GM19397 (cell line): ENCODE measurements around the gene SNX27.
"Not testable (repeated sequence)": the region's sequence is repeated elsewhere in the genome, so short reads cannot be mapped to it uniquely, and the experiment has no call there.

Experiments used
- ATAC-seq: cut with Tn5 transposase; IDR thresholded peaks from one replicate; pipeline ENCODE4 v1.9.1; 2021; ENCODE audit warnings: mild to moderate bottlenecking, moderate library complexity; ENCODE audit not compliant: unreplicated experiment

SNX27 gene

DNA sequence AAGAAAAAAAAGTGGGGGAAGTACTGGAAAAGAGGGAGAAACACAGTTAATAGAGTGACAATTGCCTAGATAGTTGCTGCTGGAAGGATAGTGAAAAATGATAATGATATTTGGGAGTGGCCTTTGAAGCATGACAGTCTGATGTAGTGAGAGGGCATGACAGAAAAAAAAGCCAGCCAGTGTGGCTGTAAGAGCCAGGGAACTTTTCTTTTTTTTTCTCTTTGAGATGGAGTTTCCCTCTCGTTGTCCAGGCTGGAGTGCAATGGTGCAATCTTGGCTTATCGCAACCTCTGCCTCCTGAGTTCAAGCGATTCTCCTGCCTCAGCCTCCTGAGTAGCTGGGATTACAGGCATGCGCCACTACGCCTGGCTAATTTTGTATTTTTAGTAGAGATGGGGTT, 9.3 kb upstream of the SNX27 start:
- ATAC-seq: not testable (repeated sequence)

DNA sequence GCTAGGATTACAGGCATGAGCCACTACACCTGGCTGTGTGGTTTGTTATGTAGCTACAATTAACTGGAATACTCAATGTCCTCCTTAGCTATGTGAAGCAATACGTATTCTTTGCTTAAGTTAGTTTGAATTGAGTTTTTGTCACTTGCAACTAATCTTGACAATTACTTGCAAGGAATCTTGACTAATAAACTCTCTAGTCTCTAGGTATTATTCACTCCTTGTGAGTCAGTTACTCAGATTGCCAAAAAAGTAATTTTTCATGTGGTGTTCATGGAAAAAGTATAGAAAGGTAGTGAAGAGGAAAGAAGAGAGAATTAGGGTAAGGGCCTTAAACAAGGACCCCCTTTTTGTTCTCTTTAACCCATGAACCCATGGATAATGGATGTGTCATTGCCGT, 7.6 kb upstream of the SNX27 start:
- ATAC-seq: no peak

- no peak for ATAC-seq
Measured at GRCh38 chr1:151606384-151606783, 5.5 kb upstream of the SNX27 start.

DNA sequence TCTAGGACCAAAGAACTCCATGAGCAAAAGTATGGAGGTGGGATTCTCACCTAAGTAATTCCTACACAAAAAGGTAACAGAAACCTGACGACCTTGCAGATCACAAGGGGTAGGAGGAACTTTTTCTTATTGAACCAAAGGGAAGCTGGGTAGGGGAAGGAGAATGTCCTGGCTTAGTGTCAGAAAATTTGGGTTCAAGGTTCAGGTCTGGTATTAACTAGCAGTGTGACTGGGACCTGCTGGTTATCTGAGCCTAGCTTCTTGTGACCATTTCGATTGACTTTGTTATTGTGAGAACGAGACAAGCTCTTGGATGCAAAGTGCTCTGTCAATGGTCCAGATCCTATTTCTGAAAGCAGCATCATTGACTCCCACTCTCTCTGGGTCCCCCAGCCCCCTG, 5.0 kb upstream of the SNX27 start:
- no peak for ATAC-seq

DNA sequence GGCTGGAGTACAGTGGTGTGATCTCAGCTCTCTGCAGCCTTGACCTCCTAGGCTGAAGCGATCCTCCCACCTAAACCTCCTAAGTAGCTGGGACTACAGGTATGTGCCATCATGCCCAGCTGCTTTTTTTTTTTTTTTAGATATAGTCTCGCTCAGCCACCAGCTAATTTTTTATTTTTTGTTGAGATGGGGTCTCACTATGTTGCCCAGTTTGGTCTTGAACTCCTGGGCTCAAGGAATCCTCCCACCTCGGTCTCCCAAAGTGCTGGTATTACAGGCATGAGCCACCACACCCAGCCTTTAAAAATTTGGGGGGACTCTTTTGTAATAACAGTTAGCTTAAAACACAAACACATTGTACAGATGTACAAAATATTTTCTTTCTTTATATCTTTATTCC, 1.7 kb upstream of the SNX27 start:
- no peak for ATAC-seq

DNA sequence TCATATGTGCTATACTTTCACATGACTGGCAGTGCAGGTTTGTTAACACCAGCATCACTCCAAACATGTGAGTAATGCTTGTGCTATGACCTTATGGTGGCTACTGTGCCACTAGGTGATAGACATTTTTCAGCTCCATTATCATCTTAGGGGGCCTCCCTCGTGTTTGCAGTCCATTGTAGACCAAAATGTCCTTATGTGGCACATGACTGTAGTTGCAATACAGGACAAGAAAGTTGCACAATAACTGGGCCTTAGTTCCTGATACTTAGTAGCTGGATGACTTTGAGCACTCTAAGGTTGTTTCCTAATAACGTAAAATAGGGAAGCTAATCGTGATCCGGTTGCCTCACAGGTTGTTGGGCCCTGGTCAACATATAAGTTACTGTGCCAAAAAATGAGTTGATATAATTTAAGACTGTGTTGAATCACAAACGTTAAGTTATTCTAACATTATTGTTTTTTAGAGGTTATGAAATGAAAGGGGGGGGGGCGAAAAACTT, 511 bp upstream of the SNX27 start:
- no peak for ATAC-seq

DNA sequence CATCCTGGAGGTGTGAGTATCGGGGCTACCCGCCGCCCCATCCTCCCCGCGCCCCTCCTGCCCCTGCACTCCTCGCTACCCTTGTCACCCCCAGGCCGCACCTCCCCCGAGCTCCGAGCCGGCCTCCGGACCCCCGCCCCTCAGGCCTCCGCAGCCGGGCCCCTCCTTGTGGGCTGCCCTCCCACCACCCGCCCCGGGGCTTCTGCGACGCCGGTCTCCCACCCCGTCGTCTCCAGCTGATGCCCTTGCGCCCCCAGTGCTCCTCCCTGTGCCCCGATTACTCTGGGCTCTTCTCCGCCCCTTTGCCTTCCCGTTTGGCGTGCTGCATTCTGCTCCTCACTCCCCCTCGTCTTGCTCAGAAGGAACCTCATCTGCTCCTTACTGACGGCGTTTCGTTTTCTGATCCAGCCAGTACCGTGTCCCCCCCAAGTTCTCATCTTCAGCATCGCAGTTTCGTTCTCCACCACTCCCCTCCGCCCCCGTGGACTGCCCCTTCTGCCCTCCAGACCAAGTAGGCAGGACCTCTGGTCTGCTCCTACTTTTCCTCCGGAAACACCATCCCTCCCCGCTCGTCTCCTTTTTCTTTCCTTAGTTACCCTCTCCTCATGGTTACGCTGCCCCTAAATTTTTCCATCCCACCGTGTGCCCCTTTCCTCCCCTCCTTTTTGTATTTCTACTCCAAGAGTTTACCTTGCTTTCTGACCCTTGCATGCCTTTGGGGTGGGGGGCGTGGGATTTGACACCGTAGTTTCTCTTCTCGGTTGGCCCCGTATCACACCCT, 841 bp downstream of the SNX27 start:
- ATAC-seq: peak; percentile 16

DNA sequence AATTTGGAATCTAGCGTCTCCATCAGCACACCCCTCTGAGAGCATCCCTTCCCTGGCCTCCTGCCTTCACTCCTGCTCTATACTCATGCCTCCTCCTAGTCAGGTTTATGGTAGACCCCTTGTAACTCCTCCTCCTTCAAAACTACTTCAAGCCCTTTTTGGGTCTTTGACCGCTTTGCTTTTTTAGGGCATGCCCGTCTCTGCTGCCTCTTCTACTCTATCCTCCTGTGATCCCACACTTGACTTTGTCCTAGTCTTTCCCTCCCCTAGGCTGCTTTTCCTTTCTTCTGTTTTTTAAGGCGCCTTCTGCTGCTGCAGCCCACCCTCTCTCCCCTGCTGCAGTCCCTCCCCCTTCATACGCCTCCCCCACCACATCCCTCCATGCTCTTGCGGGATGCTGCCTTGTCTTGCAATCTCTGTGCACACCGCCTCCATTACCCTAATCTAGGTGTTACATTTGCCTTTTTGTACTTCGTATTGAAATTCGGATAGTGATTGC, 1.5 kb downstream of the SNX27 start:
- no peak for ATAC-seq

DNA sequence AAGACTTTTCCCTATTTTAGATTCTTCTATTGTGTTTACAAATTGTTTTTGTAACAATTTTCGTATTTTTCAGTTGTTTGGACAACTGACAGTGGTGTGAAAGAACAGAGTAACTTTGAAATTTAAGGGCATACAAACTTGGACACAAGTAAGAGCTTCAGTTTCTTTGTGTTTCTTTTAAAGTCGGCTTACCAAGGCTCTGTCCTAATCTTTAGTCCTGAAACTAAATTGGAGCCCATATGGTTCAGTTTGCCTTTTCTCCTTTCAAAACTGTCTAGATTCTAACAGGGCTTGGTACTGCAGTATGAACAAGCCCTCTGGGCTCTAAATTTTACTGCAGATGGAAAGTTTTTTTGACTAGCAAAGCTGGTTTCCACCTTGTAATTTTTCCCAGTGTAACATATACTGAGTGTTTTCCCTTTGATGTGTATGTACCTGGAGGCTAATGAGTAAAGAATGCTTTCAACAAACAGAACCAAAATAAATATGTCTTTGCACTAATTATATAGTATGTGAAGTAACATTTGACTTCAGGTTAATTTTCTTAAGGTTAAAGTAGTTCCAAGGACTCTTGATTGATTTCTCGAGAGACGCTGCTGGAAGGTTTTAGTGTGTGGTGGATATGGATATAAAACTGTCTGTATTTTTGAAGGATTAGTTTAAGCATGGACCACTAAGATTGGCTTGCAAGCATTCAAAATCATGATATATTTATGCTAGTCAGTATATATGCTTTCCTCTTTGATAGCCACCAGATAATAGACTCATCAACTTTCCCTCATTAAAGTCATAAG, 4.1 kb downstream of the SNX27 start:
- no peak for ATAC-seq

- no peak for ATAC-seq
Measured at GRCh38 chr1:151616505-151616849, 4.6 kb downstream of the SNX27 start.

- ATAC-seq: no peak
Measured at GRCh38 chr1:151618003-151618402, 6.2 kb downstream of the SNX27 start.

GRCh38 chr1:151618470-151618869, 6.6 kb downstream of the SNX27 start:
- no peak for ATAC-seq

DNA sequence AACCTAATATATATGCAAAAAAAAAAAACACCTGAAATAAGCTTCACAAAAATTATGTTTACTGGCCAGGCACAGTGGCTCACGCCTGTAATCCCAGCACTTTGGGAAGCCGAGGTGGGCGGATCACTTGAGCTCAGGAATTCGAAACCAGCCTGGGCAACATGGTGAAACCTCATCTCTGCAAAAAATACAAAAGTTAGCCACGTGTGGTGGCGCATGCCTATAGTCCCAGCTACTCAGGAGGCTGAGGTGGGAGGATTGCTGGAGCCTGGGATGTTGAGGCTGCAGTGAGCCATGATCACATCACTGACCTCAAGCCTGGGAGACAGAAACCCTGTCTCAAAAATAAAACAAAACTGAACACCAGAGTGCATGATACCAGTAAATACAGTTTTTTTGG, 7.1 kb downstream of the SNX27 start:
- not testable (repeated sequence) for ATAC-seq

GRCh38 chr1:151619489-151620093, 7.7 kb downstream of the SNX27 start:
- ATAC-seq: no peak

- no peak for ATAC-seq
Measured at GRCh38 chr1:151620286-151620685, 8.4 kb downstream of the SNX27 start.

- no peak for ATAC-seq
Measured at GRCh38 chr1:151621351-151621750, 9.5 kb downstream of the SNX27 start.

- ATAC-seq: no peak
Measured at GRCh38 chr1:151624783-151625182, 12.9 kb downstream of the SNX27 start.

DNA sequence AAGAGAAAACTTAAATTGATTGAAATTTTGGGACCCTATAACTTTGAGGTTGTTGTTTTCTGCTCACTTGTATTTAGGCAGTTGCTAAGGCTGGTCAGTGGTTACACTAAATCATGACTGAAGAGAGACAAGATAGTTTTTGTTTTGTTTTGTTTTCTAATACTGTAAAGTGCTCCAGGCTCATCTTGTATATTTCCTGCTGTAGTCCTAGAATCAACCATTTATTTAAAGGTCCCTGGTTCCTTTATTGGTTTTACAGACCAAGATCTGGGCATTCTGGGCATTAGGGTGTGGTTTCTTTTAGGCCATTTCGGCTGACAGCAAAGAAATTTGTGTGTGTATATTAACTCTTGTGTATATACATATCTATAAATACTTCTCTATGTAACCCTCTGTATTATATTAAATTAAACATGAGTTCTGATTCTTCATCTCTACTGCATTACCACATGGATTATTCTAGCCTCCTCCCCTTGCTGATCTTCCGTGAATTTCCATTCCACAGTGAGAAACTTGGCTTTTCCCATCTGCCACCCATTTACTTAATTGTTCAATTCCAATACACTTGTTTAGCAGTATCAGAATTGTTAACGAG, 15.0 kb downstream of the SNX27 start:
- no peak for ATAC-seq

GRCh38 chr1:151629278-151629677, 17.4 kb downstream of the SNX27 start:
- no peak for ATAC-seq

GRCh38 chr1:151635479-151636072, 23.7 kb downstream of the SNX27 start:
- ATAC-seq: no peak
